AML-193 (cell line): Measurements from ENCODE around the gene ABHD15.

Experiments used
- DNase-seq, 2 experiments: peaks; one replicate each; lab custom pipeline; 2025; lab: John Stamatoyannopoulos, UW

ABHD15 gene

GRCh38 chr17:29566473-29567303 is at the start of gene ABHD15:
ABHD15 (minus strand) TSS chr17:29567037; CDS start chr17:29566966, 71 bp downstream.
- peak; percentile 71 to 79 for DNase-seq

- DNase-seq = peak; percentile 87 to 90
These were observed 48.9 kb upstream of the ABHD15 start for GRCh38 chr17:29615492-29616299.

GRCh38 chr17:29615048-29615385 is 48.2 kb upstream of the ABHD15 start:
- DNase-seq = peak; percentile 31 to 38

- no peak for DNase-seq
These were observed 47.7 kb upstream of the ABHD15 start for GRCh38 chr17:29614349-29615047.

- DNase-seq = no peak
These were observed 47.0 kb upstream of the ABHD15 start for GRCh38 chr17:29613856-29614255.

- no peak for DNase-seq
These were observed 46.6 kb upstream of the ABHD15 start for GRCh38 chr17:29613352-29613837.

- DNase-seq = no peak
These were observed 45.8 kb upstream of the ABHD15 start for GRCh38 chr17:29612404-29613280.

GRCh38 chr17:29612094-29612403 is 45.2 kb upstream of the ABHD15 start:
- DNase-seq = no peak

- DNase-seq = no peak
These were observed 44.7 kb upstream of the ABHD15 start for GRCh38 chr17:29611351-29612093.

GRCh38 chr17:29610395-29610794 is 43.6 kb upstream of the ABHD15 start:
- no peak for DNase-seq

- DNase-seq = no peak
These were observed 42.1 kb upstream of the ABHD15 start for GRCh38 chr17:29608986-29609385.

GRCh38 chr17:29607557-29608195 is 40.8 kb upstream of the ABHD15 start:
- DNase-seq = no peak

GRCh38 chr17:29603109-29603674 is 36.4 kb upstream of the ABHD15 start:
- DNase-seq = no peak

GRCh38 chr17:29597361-29598172 is 30.7 kb upstream of the ABHD15 start:
- DNase-seq = no peak

GRCh38 chr17:29596811-29597210 is 30.0 kb upstream of the ABHD15 start:
- DNase-seq = no peak

GRCh38 chr17:29595943-29596774 is 29.3 kb upstream of the ABHD15 start:
- no peak for DNase-seq

GRCh38 chr17:29595107-29595942 is 28.5 kb upstream of the ABHD15 start:
- no peak for DNase-seq
